K562 (cell line): ENCODE measurements around the gene CFD. TPM values are rescaled to one million over a fixed set of nuclear protein-coding genes. Genes with fewer than 3 reads are reported as not detected.

Experiments
- POLR2B ChIP-seq: fragments of 450-650 bp; IDR thresholded peaks from 2 replicates; pipeline ENCODE4 v1.6.1; 2018; ENCODE audit warnings: low read depth; ENCODE audit not compliant: partially characterized antibody
- RNF2 ChIP-seq: sonication (generic); IDR thresholded peaks from 2 replicates; pipeline ENCODE4 v1.6.1; 2016
- XRCC4 ChIP-seq: IDR thresholded peaks from one replicate; pipeline ENCODE4 v1.6.1; 2011; ENCODE audit not compliant: insufficient read depth, insufficient read length; ENCODE audit errors: extremely low read depth
- ZBED1 ChIP-seq: IDR thresholded peaks from 2 replicates; pipeline ENCODE4 v1.6.1; 2014
- ZBTB17 ChIP-seq: fragments of 450-650 bp; formaldehyde crosslinking; IDR thresholded peaks from 2 replicates; pipeline ENCODE4 v1.4.0; 2020; ENCODE audit warnings: mild to moderate bottlenecking
- polyA plus RNA-seq, 8 experiments: library from polyadenylated mRNA; depleted of rRNA in 4 of 8; stranded (reverse) in 5 of 8; unstranded in 3 of 8; fragments of >200 nt; fragmentation: Nextera tagmentation in 2 of 8; fragmentation: Illumina TruSeq in 1 of 8; extraction: Ambion mirVana in 2 of 8; extraction: Trizol in 1 of 8; gene quantifications; 2 replicates each; pipeline versions ENCODE4 v1.2.1 to v1.2.3, GENCODE V29; 2011 to 2014; ENCODE audit warnings: inconsistent platforms in 1 of 8, missing spikeins in 1 of 8
- total RNA-seq, 7 experiments: library from RNA; depleted of rRNA in 6 of 7; stranded (reverse); fragments of >200 nt in 6 of 7; fragmentation: Illumina TruSeq in 2 of 7; extraction: Trizol in 2 of 7; gene quantifications; 2 replicates each; pipeline versions ENCODE4 v1.2.1 to v1.2.3, GENCODE V29; 2011 to 2021; ENCODE audit warnings: low replicate concordance in 1 of 7
- TF ChIP-seq, protein P1 (sequence below): IDR thresholded peaks from 3 replicates; pipeline ENCODE4 v1.6.1; 2011; ENCODE audit warnings: borderline replicate concordance, mild to moderate bottlenecking; ENCODE audit not compliant: insufficient read length, insufficient read depth
- TF ChIP-seq, protein P2 (sequence below): sonication (generic); formaldehyde crosslinking; IDR thresholded peaks from 2 replicates; pipeline ENCODE4 v1.4.0; 2020; ENCODE audit warnings: mild to moderate bottlenecking, missing genetic modification reagents
- TF ChIP-seq, protein P3 (sequence below), 2 experiments: fragments of 450-650 bp; IDR thresholded peaks; 2 replicates each; pipeline ENCODE4 v1.6.1; 2018; ENCODE audit warnings: mild to moderate bottlenecking in 2 of 2, low read depth in 1 of 2; ENCODE audit not compliant: partially characterized antibody in 2 of 2
- TF ChIP-seq, protein P4 (sequence below): fragments of 450-650 bp; IDR thresholded peaks from 2 replicates; pipeline ENCODE4 v1.6.1; 2016; ENCODE audit warnings: borderline replicate concordance

Gene CFD
- total and polyA plus RNA-seq, 9 of the 15 experiments (the other 6 are each of a cell fraction or from before 2014, with no cell fraction given): 0.52 to 59.4 (median 7.6) TPM

DNA sequence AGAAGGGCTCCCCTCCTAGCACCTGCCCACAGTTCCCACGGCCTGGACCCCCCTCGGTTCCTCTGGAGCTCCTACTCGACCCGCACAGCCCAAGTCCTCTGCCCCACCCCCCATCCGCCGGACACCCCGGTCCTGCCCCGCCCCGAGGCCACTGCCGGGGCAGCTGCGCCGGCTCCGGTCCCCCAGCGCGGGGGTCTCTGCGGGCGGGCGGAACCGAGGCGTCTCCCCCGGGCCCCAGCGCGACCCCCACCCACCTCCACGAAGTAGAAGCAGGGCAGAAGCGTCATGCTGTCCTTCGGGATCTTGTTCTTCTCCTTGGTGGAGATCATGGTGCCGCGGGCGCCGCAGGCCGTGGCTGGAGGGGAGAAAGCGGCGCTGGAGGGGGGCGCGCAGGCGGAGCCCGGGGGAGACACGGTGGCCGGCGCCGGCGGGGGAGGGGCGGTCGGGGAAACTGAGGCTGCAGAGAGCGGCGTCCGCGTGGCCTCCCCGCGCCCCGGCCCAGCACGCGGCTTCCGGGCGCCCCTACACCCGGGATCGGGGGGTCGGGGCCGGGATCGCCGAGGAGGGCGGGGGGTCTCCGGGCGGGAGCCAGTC, 38.1 kb upstream of the CFD start (continued):
- TF ChIP-seq, protein P1, sequence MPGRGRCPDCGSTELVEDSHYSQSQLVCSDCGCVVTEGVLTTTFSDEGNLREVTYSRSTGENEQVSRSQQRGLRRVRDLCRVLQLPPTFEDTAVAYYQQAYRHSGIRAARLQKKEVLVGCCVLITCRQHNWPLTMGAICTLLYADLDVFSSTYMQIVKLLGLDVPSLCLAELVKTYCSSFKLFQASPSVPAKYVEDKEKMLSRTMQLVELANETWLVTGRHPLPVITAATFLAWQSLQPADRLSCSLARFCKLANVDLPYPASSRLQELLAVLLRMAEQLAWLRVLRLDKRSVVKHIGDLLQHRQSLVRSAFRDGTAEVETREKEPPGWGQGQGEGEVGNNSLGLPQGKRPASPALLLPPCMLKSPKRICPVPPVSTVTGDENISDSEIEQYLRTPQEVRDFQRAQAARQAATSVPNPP: no peak
- TF ChIP-seq ZBTB17 (CRISPR knock-in tag) (no peak), ZBED1 (no peak), XRCC4 (no peak), RNF2 (no peak), POLR2B (no peak)
- TF ChIP-seq, protein P2, sequence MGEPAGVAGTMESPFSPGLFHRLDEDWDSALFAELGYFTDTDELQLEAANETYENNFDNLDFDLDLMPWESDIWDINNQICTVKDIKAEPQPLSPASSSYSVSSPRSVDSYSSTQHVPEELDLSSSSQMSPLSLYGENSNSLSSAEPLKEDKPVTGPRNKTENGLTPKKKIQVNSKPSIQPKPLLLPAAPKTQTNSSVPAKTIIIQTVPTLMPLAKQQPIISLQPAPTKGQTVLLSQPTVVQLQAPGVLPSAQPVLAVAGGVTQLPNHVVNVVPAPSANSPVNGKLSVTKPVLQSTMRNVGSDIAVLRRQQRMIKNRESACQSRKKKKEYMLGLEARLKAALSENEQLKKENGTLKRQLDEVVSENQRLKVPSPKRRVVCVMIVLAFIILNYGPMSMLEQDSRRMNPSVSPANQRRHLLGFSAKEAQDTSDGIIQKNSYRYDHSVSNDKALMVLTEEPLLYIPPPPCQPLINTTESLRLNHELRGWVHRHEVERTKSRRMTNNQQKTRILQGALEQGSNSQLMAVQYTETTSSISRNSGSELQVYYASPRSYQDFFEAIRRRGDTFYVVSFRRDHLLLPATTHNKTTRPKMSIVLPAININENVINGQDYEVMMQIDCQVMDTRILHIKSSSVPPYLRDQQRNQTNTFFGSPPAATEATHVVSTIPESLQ (CRISPR knock-in tag): no peak
- TF ChIP-seq, protein P3, sequence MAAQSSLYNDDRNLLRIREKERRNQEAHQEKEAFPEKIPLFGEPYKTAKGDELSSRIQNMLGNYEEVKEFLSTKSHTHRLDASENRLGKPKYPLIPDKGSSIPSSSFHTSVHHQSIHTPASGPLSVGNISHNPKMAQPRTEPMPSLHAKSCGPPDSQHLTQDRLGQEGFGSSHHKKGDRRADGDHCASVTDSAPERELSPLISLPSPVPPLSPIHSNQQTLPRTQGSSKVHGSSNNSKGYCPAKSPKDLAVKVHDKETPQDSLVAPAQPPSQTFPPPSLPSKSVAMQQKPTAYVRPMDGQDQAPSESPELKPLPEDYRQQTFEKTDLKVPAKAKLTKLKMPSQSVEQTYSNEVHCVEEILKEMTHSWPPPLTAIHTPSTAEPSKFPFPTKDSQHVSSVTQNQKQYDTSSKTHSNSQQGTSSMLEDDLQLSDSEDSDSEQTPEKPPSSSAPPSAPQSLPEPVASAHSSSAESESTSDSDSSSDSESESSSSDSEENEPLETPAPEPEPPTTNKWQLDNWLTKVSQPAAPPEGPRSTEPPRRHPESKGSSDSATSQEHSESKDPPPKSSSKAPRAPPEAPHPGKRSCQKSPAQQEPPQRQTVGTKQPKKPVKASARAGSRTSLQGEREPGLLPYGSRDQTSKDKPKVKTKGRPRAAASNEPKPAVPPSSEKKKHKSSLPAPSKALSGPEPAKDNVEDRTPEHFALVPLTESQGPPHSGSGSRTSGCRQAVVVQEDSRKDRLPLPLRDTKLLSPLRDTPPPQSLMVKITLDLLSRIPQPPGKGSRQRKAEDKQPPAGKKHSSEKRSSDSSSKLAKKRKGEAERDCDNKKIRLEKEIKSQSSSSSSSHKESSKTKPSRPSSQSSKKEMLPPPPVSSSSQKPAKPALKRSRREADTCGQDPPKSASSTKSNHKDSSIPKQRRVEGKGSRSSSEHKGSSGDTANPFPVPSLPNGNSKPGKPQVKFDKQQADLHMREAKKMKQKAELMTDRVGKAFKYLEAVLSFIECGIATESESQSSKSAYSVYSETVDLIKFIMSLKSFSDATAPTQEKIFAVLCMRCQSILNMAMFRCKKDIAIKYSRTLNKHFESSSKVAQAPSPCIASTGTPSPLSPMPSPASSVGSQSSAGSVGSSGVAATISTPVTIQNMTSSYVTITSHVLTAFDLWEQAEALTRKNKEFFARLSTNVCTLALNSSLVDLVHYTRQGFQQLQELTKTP (IDR thresholded peaks at IDR 0.05; ENCODE audit: low read depth in 1 of 2, partially characterized antibody in 2 of 2): no peak
- TF ChIP-seq, protein P4, sequence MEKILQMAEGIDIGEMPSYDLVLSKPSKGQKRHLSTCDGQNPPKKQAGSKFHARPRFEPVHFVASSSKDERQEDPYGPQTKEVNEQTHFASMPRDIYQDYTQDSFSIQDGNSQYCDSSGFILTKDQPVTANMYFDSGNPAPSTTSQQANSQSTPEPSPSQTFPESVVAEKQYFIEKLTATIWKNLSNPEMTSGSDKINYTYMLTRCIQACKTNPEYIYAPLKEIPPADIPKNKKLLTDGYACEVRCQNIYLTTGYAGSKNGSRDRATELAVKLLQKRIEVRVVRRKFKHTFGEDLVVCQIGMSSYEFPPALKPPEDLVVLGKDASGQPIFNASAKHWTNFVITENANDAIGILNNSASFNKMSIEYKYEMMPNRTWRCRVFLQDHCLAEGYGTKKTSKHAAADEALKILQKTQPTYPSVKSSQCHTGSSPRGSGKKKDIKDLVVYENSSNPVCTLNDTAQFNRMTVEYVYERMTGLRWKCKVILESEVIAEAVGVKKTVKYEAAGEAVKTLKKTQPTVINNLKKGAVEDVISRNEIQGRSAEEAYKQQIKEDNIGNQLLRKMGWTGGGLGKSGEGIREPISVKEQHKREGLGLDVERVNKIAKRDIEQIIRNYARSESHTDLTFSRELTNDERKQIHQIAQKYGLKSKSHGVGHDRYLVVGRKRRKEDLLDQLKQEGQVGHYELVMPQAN: no peak
- TF ChIP-seq, all 486 proteins: peak for 21
